T-cell (primary cell): Measurements from ENCODE around the gene EML4. TPM values are rescaled to one million over a fixed set of nuclear protein-coding genes. Genes with fewer than 3 reads are reported as not detected.
A peak's percentile ranks its signal among the peaks of the same experiment; 100 is the strongest.
"Not testable (repeated sequence)": the region's sequence is repeated elsewhere in the genome, so short reads cannot be mapped to it uniquely, and the experiment has no call there.

Source experiments
- ATAC-seq, 4 experiments: fragments of 200-7000 bp in 3 of 4; fragments of 150-1000 bp in 1 of 4; cut with Tn5 transposase; replicated peaks in 1 of 4; 1 replicate in 3 of 4; 2 replicates in 1 of 4; pipeline ENCODE4 v1.10.0; 2021; ENCODE audit warnings: moderate library complexity in 3 of 4, mild to moderate bottlenecking in 2 of 4, moderate number of reproducible peaks in 1 of 4
- CTCF ChIA-PET, 2 donors: fragments of 300-600 bp; sonication (Branson Sonifier 250); formaldehyde crosslinking; loops; one replicate each; lab custom pipeline; 2022; ENCODE audit warnings: antibody characterized with exemption in 2 of 2; lab: Charles Lee
- POLR2A ChIA-PET, 2 donors: fragments of 300-600 bp; sonication (Branson Sonifier 250); formaldehyde crosslinking; loops; one replicate each; lab custom pipeline; 2022; ENCODE audit warnings: antibody characterized with exemption in 2 of 2; lab: Charles Lee
- DNase-seq, 35 experiments: peaks; one replicate each; pipeline versions ENCODE4 v3.0.0 to v3.0.0-alpha.2; 2013 to 2023
- H3K27ac ChIP-seq: one replicate; pipeline ENCODE4 v1.5.1; 2013; ENCODE audit warnings: low read length
- H3K27me3 ChIP-seq, 2 experiments: replicated peaks in 1 of 2; 1 replicate in 1 of 2; 2 replicates in 1 of 2; pipeline versions ENCODE4 v1.6.1 to v1.7.0; 2013; ENCODE audit warnings: low read length in 1 of 2, mixed read lengths in 1 of 2; ENCODE audit not compliant: control insufficient read depth in 2 of 2, insufficient read depth in 2 of 2; ENCODE audit errors: extremely low read depth in 1 of 2
- H3K36me3 ChIP-seq, 2 donors: 1 replicate in 1 of 2; 2 replicates in 1 of 2; pipeline versions ENCODE4 v1.6.1 to v1.7.0; 2013; ENCODE audit warnings: low read length in 1 of 2; ENCODE audit not compliant: control insufficient read depth in 2 of 2, insufficient read depth in 1 of 2; ENCODE audit errors: extremely low read depth in 1 of 2
- H3K4me1 ChIP-seq, 2 experiments: 1 replicate in 1 of 2; 2 replicates in 1 of 2; pipeline versions ENCODE4 v1.6.1 to v1.7.0; 2013; ENCODE audit warnings: low read length in 2 of 2, mixed read lengths in 1 of 2; ENCODE audit not compliant: insufficient read depth in 2 of 2, control insufficient read depth in 1 of 2; ENCODE audit errors: extremely low read depth in 1 of 2
- H3K4me3 ChIP-seq, 2 donors: 1 replicate in 1 of 2; 2 replicates in 1 of 2; pipeline versions ENCODE4 v1.5.1 to v1.7.0; 2013; ENCODE audit warnings: mild to moderate bottlenecking in 2 of 2, low read length in 1 of 2, moderate library complexity in 1 of 2; ENCODE audit not compliant: control insufficient read depth in 1 of 2; ENCODE audit errors: extremely low read depth in 1 of 2
- H3K9me3 ChIP-seq: 2 replicates; pipeline ENCODE4 v1.7.0; 2013
- H3K27ac Mint-ChIP-seq, 2 donors: one replicate each; pipeline ENCODE4 v1.8.0; 2020 to 2021; ENCODE audit warnings: mild to moderate bottlenecking in 2 of 2, mixed read lengths in 2 of 2
- H3K27me3 Mint-ChIP-seq, 2 donors: one replicate each; pipeline ENCODE4 v1.8.0; 2021 to 2022; ENCODE audit warnings: mixed read lengths in 2 of 2
- H3K36me3 Mint-ChIP-seq: one replicate; pipeline ENCODE4 v1.8.0; 2021; ENCODE audit warnings: mixed read lengths
- H3K4me1 Mint-ChIP-seq, 3 donors: one replicate each; pipeline ENCODE4 v1.8.0; 2020 to 2022; ENCODE audit warnings: mixed read lengths in 3 of 3, mild to moderate bottlenecking in 1 of 3
- H3K4me3 Mint-ChIP-seq, 3 donors: one replicate each; pipeline ENCODE4 v1.8.0; 2020 to 2022; ENCODE audit warnings: mild to moderate bottlenecking in 3 of 3, mixed read lengths in 3 of 3, moderate library complexity in 3 of 3
- H3K9me3 Mint-ChIP-seq, 3 donors: one replicate each; pipeline ENCODE4 v1.8.0; 2020 to 2022; ENCODE audit warnings: mixed read lengths in 3 of 3
- WGBS: methylation state at CpG from one replicate; pipeline ENCODE4 v1.1.5; 2013; ENCODE audit warnings: missing lambda C conversion rate; ENCODE audit not compliant: insufficient coverage; 5-methylcytosine and 5-hydroxymethylcytosine counted together
- total RNA-seq, 35 experiments: library from RNA in 6 of 35; stranded (reverse) in 6 of 35; fragments of 120-200 nt in 1 of 35; gene quantifications; one replicate each; pipeline versions ENCODE4 v1.2.1 to v1.2.4 and lab custom pipeline; 2013 to 2026

The EML4 gene
- total RNA-seq, 5 donors from 2014 or later (not counting 1 experiment from before 2014, with no cell fraction given), result 101 to 223 (median 123) TPM

DNA sequence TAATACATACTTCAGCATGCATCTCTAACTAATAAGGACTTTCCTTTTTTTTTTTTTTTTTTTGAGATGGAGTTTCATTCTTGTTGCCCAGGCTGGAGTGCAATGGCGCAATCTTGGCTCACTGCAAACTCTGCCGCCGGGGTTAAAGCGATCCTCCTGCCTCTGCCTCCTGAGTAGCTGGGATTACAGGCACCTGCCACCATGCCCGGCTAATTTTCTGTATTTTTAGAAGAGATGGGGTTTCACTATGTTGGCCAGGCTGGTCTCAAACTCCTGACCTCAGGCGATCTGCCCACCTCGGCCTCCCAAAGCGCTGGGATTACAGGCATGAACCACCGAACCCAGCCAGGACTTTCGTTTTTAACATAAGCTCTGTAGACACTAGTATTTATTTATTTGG is 42.3 kb upstream of the EML4 start:
- not testable (repeated sequence) for H3K9me3 ChIP-seq, H3K36me3 ChIP-seq, H3K36me3 Mint-ChIP-seq, H3K4me3 ChIP-seq, H3K27me3 ChIP-seq, ATAC-seq, H3K27me3 Mint-ChIP-seq, H3K9me3 Mint-ChIP-seq, DNase-seq
- 87% methylated on average over 3 of the region's 10 CpGs for WGBS
- H3K4me1 Mint-ChIP-seq, result peaks cover 83 to 89% (median 86%) of the 10 kb centered on the region in 3 donors
- H3K4me3 Mint-ChIP-seq, result peak overlapping the region; percentile 65 to 79 (median 70)
- peak overlapping the region; percentile 99 for H3K27ac Mint-ChIP-seq
- POLR2A ChIA-PET, result interaction anchor here (0.6 to 2.0 kb wide), 3 partner anchors 9 to 21 kb away, joined by 4 to 12 read pairs (median 7); no protein-coding TSS in a partner anchor
- CTCF ChIA-PET, result interaction anchor here (0.6 to 2.7 kb wide), 9 partner anchors 12 to 75 kb away, joined by 3 to 12 read pairs (median 5); no protein-coding TSS in a partner anchor
- Histone ChIP-seq H3K4me1 (peaks cover 77 to 80% of the 10 kb centered on the region in 2 experiments), H3K27ac (peak overlapping the region; percentile 92)

DNA sequence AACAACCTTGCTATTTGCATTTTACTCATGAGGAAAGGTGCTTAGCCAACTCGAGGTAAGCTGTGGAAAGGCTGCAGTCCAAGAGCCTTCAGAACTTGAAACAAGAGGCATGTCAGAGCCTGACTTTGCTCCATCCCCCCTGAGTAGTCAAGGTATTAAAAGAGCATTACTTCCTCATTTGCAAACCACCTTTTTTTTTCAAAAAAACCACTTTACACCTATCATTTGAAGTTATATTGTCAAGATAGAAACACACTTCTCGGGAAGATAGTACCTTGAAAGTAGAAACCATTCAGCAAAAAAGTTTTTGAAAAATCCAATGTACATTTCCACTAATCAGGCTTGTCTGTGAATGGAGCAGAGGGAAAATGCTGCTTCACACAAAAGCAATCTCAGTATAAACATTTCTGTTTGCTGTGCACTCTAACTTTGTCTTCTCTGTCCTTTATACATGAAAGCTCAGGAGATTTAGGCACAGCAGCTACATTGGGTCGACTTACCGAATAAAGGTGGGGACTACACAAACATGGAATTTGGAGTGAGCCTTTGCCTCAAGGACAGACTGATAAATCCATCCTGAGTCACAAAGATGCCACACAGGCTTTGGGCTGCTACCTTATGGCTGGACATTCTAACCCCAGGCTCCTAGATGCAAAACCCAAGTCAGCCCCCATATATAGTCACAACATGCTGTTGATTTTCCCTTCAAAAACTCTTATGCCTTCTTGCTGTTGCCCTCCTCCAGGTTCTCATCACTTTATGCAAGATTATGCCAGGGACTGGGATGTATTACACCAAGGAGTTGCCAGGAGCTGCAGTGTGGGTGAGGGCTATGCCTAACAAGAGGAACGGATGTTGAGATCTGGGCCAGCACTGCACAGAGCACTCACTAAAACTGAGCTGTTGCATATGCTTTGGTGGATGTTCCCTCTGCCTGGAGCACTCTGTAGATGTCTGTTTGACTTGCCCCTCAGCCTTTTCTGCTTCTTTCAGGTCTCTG is 41.4 kb upstream of the EML4 start:
- H3K27me3 ChIP-seq, result no peaks in the 10 kb centered on the region
- POLR2A ChIA-PET, result interaction anchor here (0.5 to 2.0 kb wide), 7 partner anchors 8 to 80 kb away, joined by 3 to 12 read pairs (median 4); no protein-coding TSS in a partner anchor
- 21% methylated on average over 3 of the region's 5 CpGs for WGBS
- H3K4me3 Mint-ChIP-seq, result peak overlapping the region; percentile 65 to 79 (median 70)
- H3K36me3 Mint-ChIP-seq, result no peaks in the 10 kb centered on the region
- H3K4me3 ChIP-seq, result no peak overlapping the region
- peak; percentile 52 to 59 (median 55) for ATAC-seq
- no peaks in the 10 kb centered on the region for H3K9me3 ChIP-seq
- peak overlapping the region; percentile 92 for H3K27ac ChIP-seq
- CTCF ChIA-PET, result interaction anchor here (0.5 to 2.7 kb wide), 11 partner anchors 13 to 74 kb away, joined by 3 to 12 read pairs (median 5); no protein-coding TSS in a partner anchor
- peak in 24 of 35 experiments; percentile 8 to 67 (median 28) for DNase-seq
- peak overlapping the region; percentile 99 for H3K27ac Mint-ChIP-seq
- H3K4me1 Mint-ChIP-seq, result peaks cover 92 to 96% (median 95%) of the 10 kb centered on the region in 3 donors
- peaks cover 85 to 87% of the 10 kb centered on the region in 2 experiments for H3K4me1 ChIP-seq
- no peaks in the 10 kb centered on the region for H3K36me3 ChIP-seq
- no peaks in the 10 kb centered on the region for H3K27me3 Mint-ChIP-seq
- no peaks in the 10 kb centered on the region for H3K9me3 Mint-ChIP-seq

DNA sequence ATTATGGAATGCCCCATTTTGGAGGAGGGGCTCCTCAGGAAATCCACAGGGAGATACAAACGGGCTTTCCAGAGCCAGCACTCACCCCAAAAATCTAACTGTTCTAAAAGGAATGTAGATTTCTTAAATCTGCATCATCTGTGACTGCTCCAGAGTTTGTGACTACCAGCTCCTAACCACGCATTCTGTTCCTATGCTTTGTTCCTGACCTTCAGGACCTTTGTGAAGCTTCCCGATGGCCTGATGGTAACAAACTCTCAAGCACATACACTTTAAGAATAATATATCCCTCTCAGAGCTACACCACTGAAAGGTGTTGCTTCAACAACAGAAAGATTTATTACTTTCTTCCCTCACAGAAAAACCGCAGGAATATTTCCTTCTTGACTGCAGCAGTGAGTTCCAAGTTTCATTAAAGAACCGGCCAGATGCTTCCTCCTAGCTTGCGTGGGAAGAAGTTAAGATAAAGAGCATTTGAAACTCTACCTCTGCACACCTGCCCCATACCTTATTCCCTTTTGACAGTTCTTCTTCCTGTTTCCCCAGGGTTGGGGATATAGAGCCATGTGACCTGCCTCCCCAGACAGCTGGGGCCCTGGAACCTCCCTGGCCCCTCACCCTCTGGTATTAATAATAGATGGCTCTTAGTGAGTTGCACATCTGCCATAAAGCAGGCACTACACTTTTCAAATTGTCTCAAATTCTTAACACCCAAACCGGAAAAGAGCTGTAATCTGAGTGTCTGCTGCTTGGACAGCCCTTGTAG is 40.2 kb upstream of the EML4 start:
- Histone ChIP-seq H3K27me3 (no peaks in the 10 kb centered on the region), H3K4me1 (peaks cover 85 to 88% of the 10 kb centered on the region in 2 experiments), H3K4me3 (no peak overlapping the region), H3K36me3 (no peaks in the 10 kb centered on the region), H3K9me3 (no peaks in the 10 kb centered on the region), H3K27ac (peak overlapping the region; percentile 92)
- no peaks in the 10 kb centered on the region for H3K36me3 Mint-ChIP-seq
- H3K27ac Mint-ChIP-seq, result peak overlapping the region; percentile 99
- WGBS, result 63% methylated on average over 3 of the region's 7 CpGs
- H3K27me3 Mint-ChIP-seq, result no peaks in the 10 kb centered on the region
- no peaks in the 10 kb centered on the region for H3K9me3 Mint-ChIP-seq
- DNase-seq, result peak in 1 of 35 experiments; percentile 35
- peaks cover 96 to 99% (median 96%) of the 10 kb centered on the region in 3 donors for H3K4me1 Mint-ChIP-seq
- CTCF ChIA-PET, result interaction anchor here in 1 of 2 donors (1.0 to 1.7 kb wide), 3 partner anchors 33 to 68 kb away, joined by 4 to 6 read pairs (median 4); no protein-coding TSS in a partner anchor
- ATAC-seq, result no peak
- POLR2A ChIA-PET, result interaction anchor here (0.7 to 1.5 kb wide), 2 partner anchors 22 to 23 kb away, joined by 3 to 4 read pairs; no protein-coding TSS in a partner anchor
- peak overlapping the region; percentile 31 to 79 (median 49) for H3K4me3 Mint-ChIP-seq

DNA sequence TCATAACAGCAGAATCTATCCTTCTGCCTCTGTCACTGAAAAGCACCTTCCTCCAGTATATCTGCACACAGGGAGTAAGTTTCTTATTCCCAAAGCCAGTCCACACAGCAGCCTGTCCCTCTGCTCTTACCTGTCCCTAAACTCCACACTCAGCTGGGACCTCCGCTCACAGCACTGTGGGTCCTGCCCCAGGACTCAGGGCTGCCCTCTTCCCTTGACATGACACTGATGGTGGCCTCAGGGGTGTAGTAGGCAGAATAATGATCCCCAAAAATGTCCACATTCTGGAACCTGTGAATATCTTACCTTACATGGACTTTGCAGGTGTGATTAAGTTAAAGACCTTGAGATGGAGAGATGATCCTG is 39.7 kb upstream of the EML4 start:
- Histone ChIP-seq H3K36me3 (no peaks in the 10 kb centered on the region), H3K27ac (peak overlapping the region; percentile 92), H3K4me3 (no peak overlapping the region), H3K27me3 (no peaks in the 10 kb centered on the region), H3K4me1 (peaks cover 79 to 92% of the 10 kb centered on the region in 2 experiments), H3K9me3 (no peaks in the 10 kb centered on the region)
- H3K27ac Mint-ChIP-seq, result peak overlapping the region; percentile 99
- no peaks in the 10 kb centered on the region for H3K36me3 Mint-ChIP-seq
- H3K4me1 Mint-ChIP-seq, result peaks cover 96 to 98% (median 96%) of the 10 kb centered on the region in 3 donors
- POLR2A ChIA-PET, result no interaction called here
- no CpG with 5 or more reads among the region's 1 CpG for WGBS
- DNase-seq (no peak), ATAC-seq (no peak)
- CTCF ChIA-PET, result interaction anchor here in 1 of 2 donors (1.0 to 1.7 kb wide), 2 partner anchors 33 to 67 kb away, joined by 4 to 6 read pairs; no protein-coding TSS in a partner anchor
- H3K9me3 Mint-ChIP-seq, result no peaks in the 10 kb centered on the region
- peak overlapping the region in 2 of 3 donors; percentile 49 to 79 for H3K4me3 Mint-ChIP-seq
- no peaks in the 10 kb centered on the region for H3K27me3 Mint-ChIP-seq

DNA sequence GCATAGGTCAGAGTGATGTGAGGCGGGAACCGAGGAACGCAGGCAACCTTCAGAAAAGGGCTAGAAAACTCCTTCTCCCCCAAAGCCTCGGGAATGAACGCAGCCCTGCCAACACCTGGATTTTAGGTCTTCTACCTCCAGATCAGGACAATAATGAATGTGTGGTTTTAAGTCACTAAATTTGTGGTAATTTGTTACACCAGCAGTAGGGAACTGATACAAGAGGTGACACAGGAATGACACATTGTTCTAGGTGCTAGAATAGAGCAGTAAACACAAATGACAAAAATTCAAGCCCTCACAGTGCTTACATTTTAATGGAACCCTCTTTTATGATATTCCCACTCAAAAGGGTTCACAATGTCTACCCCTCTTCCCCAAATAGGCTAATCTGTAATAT is 39.2 kb upstream of the EML4 start:
- WGBS, result no CpG with 5 or more reads among the region's 5 CpGs
- Histone ChIP-seq H3K4me1 (peaks cover 79 to 90% of the 10 kb centered on the region in 2 experiments), H3K9me3 (no peaks in the 10 kb centered on the region), H3K4me3 (no peak overlapping the region), H3K27ac (peak overlapping the region; percentile 92), H3K27me3 (no peaks in the 10 kb centered on the region), H3K36me3 (no peaks in the 10 kb centered on the region)
- POLR2A ChIA-PET, result no interaction called here
- CTCF ChIA-PET, result interaction anchor here in 1 of 2 donors (1.0 to 1.7 kb wide), 2 partner anchors 34 to 67 kb away, joined by 4 to 6 read pairs; no protein-coding TSS in a partner anchor
- H3K27me3 Mint-ChIP-seq, result no peaks in the 10 kb centered on the region
- peak overlapping the region; percentile 99 for H3K27ac Mint-ChIP-seq
- no peaks in the 10 kb centered on the region for H3K36me3 Mint-ChIP-seq
- H3K4me1 Mint-ChIP-seq, result peaks cover 95 to 97% (median 96%) of the 10 kb centered on the region in 3 donors
- ATAC-seq (no peak), DNase-seq (no peak)
- peak overlapping the region in 1 of 3 donors; percentile 74 for H3K4me3 Mint-ChIP-seq
- no peaks in the 10 kb centered on the region for H3K9me3 Mint-ChIP-seq
